ENCODE data around the gene SMG6.

SMG6 gene

GRCh38 chr17:2040942-2041560 lies 262.5 kb downstream of the SMG6 start:
- DNase-seq, result no peak

- no peak for DNase-seq
These were observed 263.3 kb downstream of the SMG6 start for GRCh38 chr17:2040219-2040827.

- no peak for DNase-seq
These were observed 266.4 kb downstream of the SMG6 start for GRCh38 chr17:2037155-2037554.

- no peak for DNase-seq
These were observed 267.8 kb downstream of the SMG6 start for GRCh38 chr17:2035541-2036488.

GRCh38 chr17:2034806-2035540 lies 268.6 kb downstream of the SMG6 start:
- DNase-seq, result no peak

- DNase-seq, result no peak
These were observed 269.4 kb downstream of the SMG6 start for GRCh38 chr17:2034157-2034556.

- no peak for DNase-seq
These were observed 270.4 kb downstream of the SMG6 start for GRCh38 chr17:2033153-2033552.

GRCh38 chr17:2030779-2031163 lies 272.8 kb downstream of the SMG6 start:
- no peak for DNase-seq

GRCh38 chr17:2029911-2030778 lies 273.4 kb downstream of the SMG6 start, which contains the start of gene DPH1:
Gene DPH1, plus strand, starts transcription at chr17:2030153. Its CDS starts 17 bp downstream, at chr17:2030170.
- peak; percentile 27 for DNase-seq

- no peak for DNase-seq
These were observed 274.8 kb downstream of the SMG6 start for GRCh38 chr17:2028737-2029136.

GRCh38 chr17:2028234-2028614 lies 275.4 kb downstream of the SMG6 start:
- DNase-seq, result no peak

- DNase-seq, result no peak
These were observed 275.9 kb downstream of the SMG6 start for GRCh38 chr17:2027528-2028233.

GRCh38 chr17:2025622-2026309 lies 277.8 kb downstream of the SMG6 start:
- no peak for DNase-seq

GRCh38 chr17:2025220-2025621 lies 278.4 kb downstream of the SMG6 start, which contains the start of gene RTN4RL1:
Gene RTN4RL1, minus strand, starts transcription at chr17:2025334. Its CDS starts 469 bp downstream, at chr17:2024865.
- no peak for DNase-seq

GRCh38 chr17:2024572-2025219 lies 278.9 kb downstream of the SMG6 start:
- no peak for DNase-seq

- DNase-seq, result no peak
These were observed 279.7 kb downstream of the SMG6 start for GRCh38 chr17:2023692-2024571.

- DNase-seq, result no peak
These were observed 280.3 kb downstream of the SMG6 start for GRCh38 chr17:2023256-2023655.

- DNase-seq, result no peak
These were observed 280.8 kb downstream of the SMG6 start for GRCh38 chr17:2022647-2023240.

- DNase-seq, result no peak
These were observed 282.9 kb downstream of the SMG6 start for GRCh38 chr17:2020721-2021120.

Measured in NCI-H2029 treated with DMSO at 0.1 percent for 48 hours (cell line).